MG63 (cell line): ENCODE results near the gene THRAP3. TPM values are rescaled to one million over a fixed set of nuclear protein-coding genes. Genes with fewer than 3 reads are reported as not detected.

Experiments
- DNase-seq: peaks from one replicate; pipeline ENCODE4 v3.0.0-alpha.2; 2020
- H3K27me3 ChIP-seq: fragments of 250-450 bp; sonication (Bioruptor Pico); 2 replicates; pipeline ENCODE4 v1.5.1; 2020; ENCODE audit warnings: mild to moderate bottlenecking, moderate library complexity
- H3K36me3 ChIP-seq: fragments of 250-450 bp; sonication (Bioruptor Pico); 2 replicates; pipeline ENCODE4 v1.5.1; 2020; ENCODE audit warnings: mild to moderate bottlenecking, moderate library complexity
- H3K4me3 ChIP-seq: fragments of 250-450 bp; sonication (Bioruptor Pico); 2 replicates; pipeline ENCODE4 v1.5.1; 2020; ENCODE audit warnings: mild to moderate bottlenecking, moderate library complexity
- H3K9me3 ChIP-seq: fragments of 250-450 bp; sonication (Bioruptor Pico); 2 replicates; pipeline ENCODE4 v1.5.1; 2020; ENCODE audit warnings: mild to moderate bottlenecking, moderate library complexity
- total RNA-seq: library from RNA; depleted of rRNA; stranded (reverse); fragments of >200 nt; shearing (Covaris generic); gene quantifications from 2 replicates; pipeline ENCODE4 v1.2.3, GENCODE V29; 2014; ENCODE audit warnings: low replicate concordance

The THRAP3 gene
- total RNA-seq, 1 experiment from 2014 or later: 84.6 TPM

- Histone ChIP-seq H3K4me3 (peak within 1 kb of the TSS; percentile 31), H3K9me3 (no peaks in the 10 kb centered on the region), H3K27me3 (no peaks in the 10 kb centered on the region), H3K36me3 (peaks cover 18% of the 10 kb centered on the region)
- peak; percentile 39 for DNase-seq
Observed at GRCh38 chr1:36323636-36324352, 99.6 kb downstream of the THRAP3 start, which contains the start of gene EVA1B. Gene EVA1B (minus strand): TSS chr1:36323645. CDS start chr1:36323037, 608 bp downstream.

- H3K4me3 ChIP-seq: no peak overlapping the region
- peaks cover 18% of the 10 kb centered on the region for H3K36me3 ChIP-seq
- no peaks in the 10 kb centered on the region for H3K27me3 ChIP-seq
- DNase-seq: no peak
- H3K9me3 ChIP-seq: no peaks in the 10 kb centered on the region
Observed at GRCh38 chr1:36324353-36324703, 100.1 kb downstream of the THRAP3 start.

- H3K9me3 ChIP-seq: no peaks in the 10 kb centered on the region
- DNase-seq: no peak
Observed at GRCh38 chr1:36326499-36326898, 102.3 kb downstream of the THRAP3 start.

GRCh38 chr1:36327421-36328087, 103.3 kb downstream of the THRAP3 start:
- H3K36me3 ChIP-seq: peaks cover 6% of the 10 kb centered on the region
- no peak overlapping the region for H3K4me3 ChIP-seq
- H3K27me3 ChIP-seq: no peaks in the 10 kb centered on the region
- no peak for DNase-seq
- no peaks in the 10 kb centered on the region for H3K9me3 ChIP-seq

More at GRCh38 chr1:36326499-36326898, 102.3 kb downstream of the THRAP3 start:
- H3K4me3 ChIP-seq: no peak overlapping the region
- H3K36me3 ChIP-seq: peaks cover 8% of the 10 kb centered on the region
- no peaks in the 10 kb centered on the region for H3K27me3 ChIP-seq

- no peak for DNase-seq
- no peaks in the 10 kb centered on the region for H3K9me3 ChIP-seq
- no peak overlapping the region for H3K4me3 ChIP-seq
- peaks cover 6% of the 10 kb centered on the region for H3K36me3 ChIP-seq
- no peaks in the 10 kb centered on the region for H3K27me3 ChIP-seq
Observed at GRCh38 chr1:36328088-36328480, 103.8 kb downstream of the THRAP3 start.

- H3K9me3 ChIP-seq: no peaks in the 10 kb centered on the region
- H3K27me3 ChIP-seq: no peaks in the 10 kb centered on the region
- DNase-seq: no peak
- peaks cover 6% of the 10 kb centered on the region for H3K36me3 ChIP-seq
- no peak overlapping the region for H3K4me3 ChIP-seq
Observed at GRCh38 chr1:36328713-36329112, 104.5 kb downstream of the THRAP3 start.

- Histone ChIP-seq H3K4me3 (no peak overlapping the region), H3K27me3 (no peaks in the 10 kb centered on the region)
- no peak for DNase-seq
Observed at GRCh38 chr1:36329817-36330216, 105.6 kb downstream of the THRAP3 start.

GRCh38 chr1:36330940-36331339, 106.7 kb downstream of the THRAP3 start:
- no peak for DNase-seq
- peaks cover 6% of the 10 kb centered on the region for H3K36me3 ChIP-seq
- H3K9me3 ChIP-seq: no peaks in the 10 kb centered on the region
- H3K27me3 ChIP-seq: no peaks in the 10 kb centered on the region
- no peak overlapping the region for H3K4me3 ChIP-seq

More at GRCh38 chr1:36329817-36330216, 105.6 kb downstream of the THRAP3 start:
- Histone ChIP-seq H3K36me3 (peaks cover 6% of the 10 kb centered on the region), H3K9me3 (no peaks in the 10 kb centered on the region)

GRCh38 chr1:36337830-36338229, 113.6 kb downstream of the THRAP3 start:
- no peak for DNase-seq
- Histone ChIP-seq H3K36me3 (peaks cover 20% of the 10 kb centered on the region), H3K27me3 (no peaks in the 10 kb centered on the region), H3K9me3 (no peaks in the 10 kb centered on the region), H3K4me3 (no peak overlapping the region)

- Histone ChIP-seq H3K4me3 (no peak overlapping the region), H3K9me3 (no peaks in the 10 kb centered on the region), H3K36me3 (peaks cover 28% of the 10 kb centered on the region), H3K27me3 (no peaks in the 10 kb centered on the region)
- DNase-seq: no peak
Observed at GRCh38 chr1:36339215-36339614, 115.0 kb downstream of the THRAP3 start.

- Histone ChIP-seq H3K9me3 (no peaks in the 10 kb centered on the region), H3K36me3 (peaks cover 28% of the 10 kb centered on the region), H3K4me3 (no peak overlapping the region), H3K27me3 (no peaks in the 10 kb centered on the region)
- no peak for DNase-seq
Observed at GRCh38 chr1:36339615-36340014, 115.4 kb downstream of the THRAP3 start.

- no peak overlapping the region for H3K4me3 ChIP-seq
- H3K27me3 ChIP-seq: no peaks in the 10 kb centered on the region
- peaks cover 40% of the 10 kb centered on the region for H3K36me3 ChIP-seq
- H3K9me3 ChIP-seq: no peaks in the 10 kb centered on the region
- no peak for DNase-seq
Observed at GRCh38 chr1:36341626-36342320, 117.5 kb downstream of the THRAP3 start.

- peaks cover 46% of the 10 kb centered on the region for H3K36me3 ChIP-seq
- no peak overlapping the region for H3K4me3 ChIP-seq
- no peaks in the 10 kb centered on the region for H3K9me3 ChIP-seq
- DNase-seq: peak; percentile 81
- H3K27me3 ChIP-seq: no peaks in the 10 kb centered on the region
Observed at GRCh38 chr1:36342426-36343185, 118.4 kb downstream of the THRAP3 start.

- Histone ChIP-seq H3K27me3 (no peaks in the 10 kb centered on the region), H3K9me3 (no peaks in the 10 kb centered on the region), H3K4me3 (no peak overlapping the region), H3K36me3 (peaks cover 58% of the 10 kb centered on the region)
- DNase-seq: no peak
Observed at GRCh38 chr1:36343651-36344394, 119.6 kb downstream of the THRAP3 start.

GRCh38 chr1:36344395-36344680, 120.1 kb downstream of the THRAP3 start:
- DNase-seq: no peak
- Histone ChIP-seq H3K9me3 (no peaks in the 10 kb centered on the region), H3K4me3 (no peak overlapping the region), H3K36me3 (peaks cover 62% of the 10 kb centered on the region), H3K27me3 (no peaks in the 10 kb centered on the region)

- Histone ChIP-seq H3K36me3 (peaks cover 68% of the 10 kb centered on the region), H3K4me3 (no peak overlapping the region), H3K27me3 (no peaks in the 10 kb centered on the region), H3K9me3 (no peaks in the 10 kb centered on the region)
- DNase-seq: no peak
Observed at GRCh38 chr1:36345353-36345752, 121.1 kb downstream of the THRAP3 start.
